DMS114 treated with DMSO at 0.1 percent for 48 hours (cell line): ENCODE results near the gene PRIM2.
"Not testable (repeated sequence)": the region's sequence is repeated elsewhere in the genome, so short reads cannot be mapped to it uniquely, and the experiment has no call there.

Source experiments
- DNase-seq: peaks from one replicate; lab custom pipeline; 2025; ENCODE audit not compliant: unreplicated experiment; lab: John Stamatoyannopoulos, UW

The PRIM2 gene, protein sequence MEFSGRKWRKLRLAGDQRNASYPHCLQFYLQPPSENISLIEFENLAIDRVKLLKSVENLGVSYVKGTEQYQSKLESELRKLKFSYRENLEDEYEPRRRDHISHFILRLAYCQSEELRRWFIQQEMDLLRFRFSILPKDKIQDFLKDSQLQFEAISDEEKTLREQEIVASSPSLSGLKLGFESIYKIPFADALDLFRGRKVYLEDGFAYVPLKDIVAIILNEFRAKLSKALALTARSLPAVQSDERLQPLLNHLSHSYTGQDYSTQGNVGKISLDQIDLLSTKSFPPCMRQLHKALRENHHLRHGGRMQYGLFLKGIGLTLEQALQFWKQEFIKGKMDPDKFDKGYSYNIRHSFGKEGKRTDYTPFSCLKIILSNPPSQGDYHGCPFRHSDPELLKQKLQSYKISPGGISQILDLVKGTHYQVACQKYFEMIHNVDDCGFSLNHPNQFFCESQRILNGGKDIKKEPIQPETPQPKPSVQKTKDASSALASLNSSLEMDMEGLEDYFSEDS

DNA sequence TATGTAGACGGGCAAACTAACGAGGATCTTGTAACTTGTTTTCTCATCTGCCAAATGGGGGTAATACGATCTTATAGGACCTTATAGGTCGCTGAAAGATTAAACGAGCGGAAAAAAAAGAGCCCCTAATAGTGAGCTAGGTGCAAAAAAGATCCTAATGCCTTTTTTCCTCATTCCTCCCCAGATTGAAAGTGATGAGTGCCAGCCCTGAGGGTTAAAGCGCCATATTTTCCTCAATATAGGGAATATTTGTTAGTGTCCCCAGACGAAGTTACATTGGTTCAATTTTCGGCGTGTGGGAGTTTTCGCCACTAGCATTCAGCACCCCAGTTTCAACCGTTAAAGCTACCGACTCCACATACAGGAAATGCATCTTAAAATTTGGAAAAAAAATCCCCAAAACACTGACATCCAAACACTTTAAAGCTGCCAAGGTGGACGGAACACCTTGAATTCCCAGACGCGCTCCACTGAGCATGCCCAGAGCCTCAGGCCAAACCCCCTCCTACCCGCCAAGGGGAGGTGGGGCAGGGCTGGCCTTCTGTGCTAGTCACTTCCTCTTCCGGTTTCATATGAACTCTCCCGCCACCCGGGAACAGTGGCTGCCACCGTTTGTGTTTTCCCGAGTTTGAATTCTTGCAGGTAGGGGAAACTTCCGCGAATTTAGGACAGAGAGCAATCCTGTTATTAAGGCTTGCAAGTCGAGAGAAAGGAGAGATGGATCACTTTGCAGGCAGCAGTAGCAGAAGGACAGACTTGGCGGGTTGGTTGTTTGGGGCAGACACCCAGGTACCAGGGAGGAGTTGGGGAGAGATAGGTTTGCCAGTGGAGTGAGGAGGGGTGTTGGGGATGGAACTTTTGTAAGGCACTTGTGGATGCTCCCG lies at the start of gene PRIM2:
Gene PRIM2, plus strand, starts transcription at position 571 of the 884 bp plus-strand sequence. CDS start 816 bp downstream, outside the sequence.
- peak; percentile 90 for DNase-seq

DNA sequence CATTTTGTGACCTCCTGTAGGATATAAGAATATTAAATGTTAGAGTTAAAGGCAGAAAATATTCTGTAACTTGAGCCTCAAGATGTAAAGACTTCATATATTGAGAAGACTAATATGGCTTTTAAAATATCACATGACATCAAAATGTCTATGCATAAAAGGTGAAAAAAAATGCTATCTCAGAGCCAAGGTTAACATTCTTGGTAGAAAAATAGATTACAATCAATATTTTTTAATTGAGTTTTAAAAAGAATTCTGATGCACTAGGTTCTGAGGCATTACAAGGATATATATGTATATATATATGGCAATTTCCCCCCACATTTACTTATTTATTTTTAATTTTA lies 49.2 kb upstream of the PRIM2 start:
- DNase-seq = no peak

DNA sequence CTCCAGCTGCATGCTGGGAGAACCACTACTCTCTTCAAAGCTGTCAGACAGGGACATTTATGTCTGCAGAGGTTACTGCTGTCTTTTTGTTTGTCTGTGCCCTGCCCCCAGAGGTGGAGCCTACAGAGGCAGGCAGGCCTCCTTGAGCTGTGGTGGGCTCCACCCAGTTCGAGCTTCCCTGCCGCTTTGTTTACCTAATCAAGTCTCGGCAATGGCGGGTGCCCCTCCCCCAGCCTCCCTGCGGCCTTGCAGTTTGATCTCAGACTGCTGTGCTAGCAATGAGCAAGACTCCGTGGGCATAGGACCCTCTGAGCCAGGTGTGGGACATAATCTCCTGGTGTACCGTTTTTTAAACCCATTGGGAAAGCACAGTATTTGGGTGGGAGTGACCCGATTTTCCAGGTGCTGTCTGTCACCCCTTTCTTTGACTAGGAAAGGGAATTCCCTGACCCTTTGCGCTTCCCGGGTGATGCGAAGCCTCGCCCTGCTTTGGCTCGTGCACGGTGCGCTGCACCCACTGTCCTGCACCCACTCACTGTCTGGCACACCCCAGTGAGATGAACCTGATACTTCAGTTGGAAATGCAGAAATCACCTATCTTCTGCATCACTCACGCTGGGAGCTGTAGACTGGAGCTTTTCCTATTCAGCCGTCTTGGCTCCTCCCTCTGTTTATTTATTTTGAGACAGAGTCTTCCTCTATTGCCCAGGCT lies 43.2 kb upstream of the PRIM2 start:
- not testable (repeated sequence) for DNase-seq

DNA sequence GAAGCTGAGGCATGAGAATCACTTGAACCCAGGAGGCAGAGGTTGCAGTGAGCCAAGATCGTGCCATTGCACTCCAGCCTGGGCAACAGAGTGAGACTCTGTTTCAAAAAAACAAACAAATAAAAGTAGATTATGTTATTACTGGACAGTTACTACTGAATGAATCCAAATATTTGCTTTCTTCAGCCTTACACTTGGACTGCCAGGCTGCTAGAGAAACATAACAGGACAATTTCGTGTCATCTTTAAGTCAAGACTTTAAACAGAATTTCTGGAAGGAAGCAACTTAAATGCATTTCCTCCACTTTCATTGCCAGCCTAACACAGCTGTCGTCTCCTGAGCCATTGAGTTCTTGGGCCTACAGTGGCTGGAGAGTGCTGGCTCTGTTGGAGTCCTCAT lies 42.0 kb upstream of the PRIM2 start:
- DNase-seq = no peak

DNA sequence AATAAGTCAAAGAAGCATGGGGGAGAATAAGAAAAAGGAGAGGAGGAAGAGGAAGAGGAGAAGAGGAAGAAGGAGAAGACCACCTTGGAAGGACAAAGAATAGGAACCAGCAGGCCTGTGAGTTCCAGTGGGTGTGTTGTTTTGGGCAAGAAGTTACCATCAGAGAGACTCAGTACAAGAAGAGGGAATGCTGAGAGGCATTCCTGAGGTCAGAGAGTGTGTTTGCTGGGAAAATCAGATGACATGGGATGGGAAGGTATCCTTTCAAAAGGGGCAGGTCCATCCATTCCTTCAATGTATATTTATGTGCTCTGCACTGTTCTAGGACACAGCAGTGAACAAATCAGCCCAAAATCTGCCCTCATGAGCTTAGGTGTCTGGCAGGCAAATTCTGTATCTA lies 40.5 kb upstream of the PRIM2 start:
- DNase-seq = no peak

DNA sequence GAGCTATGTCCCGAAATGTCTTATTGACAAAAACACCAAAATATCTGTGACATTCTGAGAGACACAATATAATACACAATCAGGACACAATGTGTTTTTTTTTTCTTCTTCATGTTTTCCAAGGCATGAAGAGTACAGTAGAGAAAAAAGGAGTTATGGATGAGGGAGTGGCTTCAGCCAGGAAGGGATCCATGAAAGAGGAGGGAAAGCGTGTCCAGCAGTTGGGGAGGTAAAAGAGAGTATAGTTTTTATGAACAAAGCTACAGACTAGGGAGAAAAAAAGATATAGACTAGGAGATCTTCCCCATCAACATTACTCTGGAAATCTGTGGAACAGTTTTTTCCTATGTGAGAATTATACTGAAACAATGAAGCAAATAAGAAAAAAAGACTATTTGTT lies 38.9 kb upstream of the PRIM2 start:
- no peak for DNase-seq

DNA sequence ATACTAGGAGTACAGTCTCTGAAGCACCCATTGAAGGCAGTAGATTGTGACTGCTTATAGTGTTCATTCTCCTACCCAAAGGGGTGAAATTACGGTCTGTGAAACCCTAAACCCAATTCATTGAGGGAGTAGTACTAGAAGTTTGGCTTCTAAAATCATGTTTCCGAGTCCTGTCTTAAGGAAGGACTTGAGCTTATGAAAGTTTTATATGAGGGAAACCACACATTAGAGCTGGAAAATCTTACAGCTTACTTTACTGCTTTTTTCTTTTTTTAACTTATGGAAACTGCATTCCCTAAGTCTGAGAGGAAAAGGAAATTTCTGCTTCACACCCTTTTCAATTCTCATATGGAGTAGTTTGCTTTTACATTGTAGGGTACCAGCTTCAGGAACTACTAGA lies 38.4 kb upstream of the PRIM2 start:
- DNase-seq = no peak

DNA sequence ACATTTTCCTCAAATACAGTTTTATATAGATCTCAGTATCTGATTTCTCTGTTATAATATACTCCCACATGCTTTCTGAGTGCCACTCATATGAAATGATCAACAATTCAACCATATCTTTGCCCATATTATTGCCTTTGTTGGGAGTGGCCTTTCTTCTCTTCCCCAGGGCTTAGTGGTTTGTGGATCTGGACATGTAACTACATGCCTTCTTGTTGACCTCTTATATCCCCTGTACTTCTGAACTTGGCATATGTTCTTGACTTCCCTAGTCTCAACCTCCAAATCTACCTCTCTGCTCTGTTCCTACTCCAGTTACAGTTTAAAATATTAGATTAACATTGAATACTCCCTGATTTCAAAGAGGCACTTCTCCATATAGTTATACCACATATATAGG lies 34.3 kb upstream of the PRIM2 start:
- no peak for DNase-seq

DNA sequence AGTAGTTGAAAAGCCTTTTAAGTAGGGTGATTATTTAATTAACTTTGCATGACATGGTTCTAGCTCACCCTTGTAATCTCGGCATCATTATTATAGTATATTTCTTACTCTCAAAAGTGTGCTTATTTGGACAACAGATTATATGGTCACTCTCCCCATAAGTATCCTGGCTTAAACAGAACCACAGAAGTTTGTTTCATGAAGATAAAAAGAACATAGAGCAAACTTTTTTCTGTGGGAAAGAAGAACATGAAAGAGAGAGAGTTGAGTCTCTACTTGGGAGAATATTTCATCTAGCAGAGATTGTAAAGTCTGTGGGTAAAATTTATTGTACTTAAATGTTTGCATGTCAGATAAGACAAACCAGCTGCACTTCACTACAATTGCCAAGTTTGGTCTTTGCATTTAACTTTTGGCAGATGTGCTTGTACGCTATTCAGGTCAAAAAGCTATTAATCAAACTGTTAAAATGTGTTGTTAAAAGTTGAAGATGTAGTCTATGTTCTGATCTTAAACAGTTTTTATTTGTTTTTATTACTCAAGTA lies 33.4 kb upstream of the PRIM2 start:
- no peak for DNase-seq

DNA sequence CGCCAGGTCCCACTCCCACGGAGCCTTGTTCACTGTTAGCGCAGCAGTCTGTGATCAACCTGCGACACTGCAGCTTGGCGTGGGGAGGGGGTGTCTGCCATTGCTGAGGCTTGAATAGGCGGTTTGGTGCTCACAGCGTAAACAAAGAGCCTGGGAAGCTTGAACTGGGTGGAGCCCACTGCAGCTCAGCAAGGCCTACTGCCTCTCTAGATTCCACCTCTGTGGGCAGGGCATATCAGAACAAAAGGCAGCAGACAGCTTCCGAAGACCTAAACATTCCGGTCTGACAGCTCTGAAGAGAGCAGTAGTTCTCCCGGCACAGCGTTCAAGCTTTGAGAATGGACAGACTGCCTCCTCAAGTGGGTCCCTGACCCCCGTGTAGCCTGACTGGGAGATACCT lies 29.3 kb upstream of the PRIM2 start:
- DNase-seq = not testable (repeated sequence)

DNA sequence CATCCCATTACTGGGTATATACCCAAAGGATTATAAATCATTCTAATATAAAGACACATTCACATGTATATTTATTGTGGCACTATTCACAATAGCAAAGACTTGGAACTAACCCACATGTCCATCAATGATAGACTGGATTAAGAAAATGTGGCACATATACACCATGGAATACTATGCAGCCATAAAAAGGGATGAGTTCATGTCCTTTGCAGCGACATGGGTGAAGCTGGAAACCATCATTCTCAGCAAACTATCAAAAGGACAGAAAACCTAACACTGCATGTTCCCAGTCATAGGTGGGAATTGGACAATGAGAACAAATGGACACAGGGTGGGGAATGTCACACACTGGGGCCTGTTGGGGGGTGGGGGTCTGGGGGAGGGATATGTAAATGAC lies 24.0 kb upstream of the PRIM2 start:
- not testable (repeated sequence) for DNase-seq

DNA sequence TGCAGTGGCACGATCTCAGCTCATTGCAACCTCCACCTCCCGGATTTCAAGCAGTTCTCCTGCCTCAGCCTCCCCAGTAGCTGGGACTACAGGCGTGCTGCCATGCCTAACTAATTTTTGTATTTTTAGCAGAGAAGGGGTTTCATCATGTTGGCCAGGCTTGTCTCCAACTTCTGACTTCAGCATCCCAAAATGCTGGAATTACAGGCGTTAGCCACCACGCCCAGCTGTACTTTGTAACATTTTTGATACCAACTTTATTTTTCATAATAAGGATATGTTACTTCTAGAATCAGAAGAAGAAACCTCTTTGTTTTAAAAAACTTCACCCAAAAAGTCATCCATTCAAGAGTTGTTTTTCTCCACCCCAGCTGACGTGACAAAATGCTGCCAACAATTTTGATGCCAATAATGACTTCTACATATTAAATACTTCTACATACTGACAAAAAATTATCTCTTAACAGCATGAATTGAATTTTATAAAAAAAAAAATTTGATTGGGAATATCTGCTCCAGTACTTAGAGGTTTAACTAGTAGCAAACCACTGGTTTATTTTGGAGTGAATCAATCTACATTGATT lies 22.5 kb upstream of the PRIM2 start:
- DNase-seq = no peak

DNA sequence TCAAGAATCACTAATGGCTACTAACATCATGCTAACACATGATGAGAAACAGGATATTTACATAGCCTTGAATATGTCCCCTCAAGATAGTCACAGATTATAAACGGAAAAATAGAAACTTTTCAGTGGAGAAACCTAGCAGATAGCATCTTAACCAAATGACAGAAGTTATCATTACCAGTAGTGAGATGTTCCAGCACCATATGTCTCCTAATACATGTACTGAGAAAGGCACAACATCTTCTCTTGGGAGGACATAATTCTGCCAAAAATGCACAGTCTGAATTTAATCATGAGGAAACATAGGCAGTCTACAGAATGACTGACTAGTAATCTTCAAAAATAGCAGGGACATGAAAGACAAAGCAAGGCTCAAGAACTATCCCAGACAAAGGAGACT lies 19.9 kb upstream of the PRIM2 start:
- DNase-seq = no peak

DNA sequence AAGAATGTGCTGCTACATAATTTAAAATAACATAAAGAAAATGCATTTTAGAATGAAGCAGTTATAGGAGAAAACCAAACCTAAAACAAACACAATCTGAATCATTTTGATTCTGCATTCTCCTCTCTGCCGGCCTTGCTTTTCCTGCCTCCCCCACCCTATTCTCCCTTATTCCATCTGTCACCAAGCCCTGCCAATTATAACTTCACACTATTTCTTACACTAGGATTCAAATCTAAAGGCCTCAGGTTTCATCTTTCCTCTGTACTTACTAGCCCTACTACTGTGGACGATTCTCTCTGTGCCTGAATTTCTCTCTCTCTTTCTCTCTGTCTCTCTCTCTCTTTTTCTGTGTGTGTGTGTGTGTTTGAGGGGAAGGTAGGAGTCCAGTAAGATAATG lies 18.7 kb upstream of the PRIM2 start:
- DNase-seq = no peak

DNA sequence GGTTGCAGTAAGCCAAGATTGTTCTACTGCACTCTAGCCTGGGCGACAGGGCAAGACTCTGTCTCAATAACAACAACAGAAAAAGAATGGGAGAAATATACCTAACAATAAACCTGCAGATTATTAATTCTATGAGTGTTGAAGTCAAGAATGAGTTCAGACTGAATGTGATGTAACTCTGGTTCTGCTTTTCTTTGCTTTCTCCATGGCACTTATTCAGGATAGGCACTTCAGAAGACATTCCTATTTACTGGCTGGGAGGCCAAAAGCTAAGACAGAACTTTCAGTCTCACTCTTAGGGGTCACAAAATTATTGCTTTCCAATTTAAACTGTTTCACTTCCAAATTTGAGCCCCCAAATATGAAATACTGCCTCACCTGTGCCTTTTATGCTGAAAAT lies 15.7 kb upstream of the PRIM2 start:
- no peak for DNase-seq

DNA sequence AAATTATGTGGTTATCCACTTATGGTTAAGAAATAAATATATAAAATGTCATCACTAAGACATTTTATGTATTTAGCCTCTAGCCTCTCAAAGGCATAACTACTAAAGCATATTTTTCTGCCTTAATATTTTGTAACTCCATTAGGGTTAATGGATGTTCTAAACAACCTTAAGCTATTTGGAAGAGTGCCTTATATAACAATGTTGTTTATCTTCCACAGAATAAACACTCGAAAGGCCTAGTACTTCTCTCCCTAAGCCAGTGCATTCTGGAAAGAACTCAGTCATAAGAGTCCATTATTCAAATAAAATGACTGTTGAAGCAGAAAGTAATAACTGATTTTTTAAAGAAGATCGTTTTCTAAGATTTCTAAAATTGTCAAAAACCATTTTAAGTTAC lies 15.0 kb upstream of the PRIM2 start:
- no peak for DNase-seq

DNA sequence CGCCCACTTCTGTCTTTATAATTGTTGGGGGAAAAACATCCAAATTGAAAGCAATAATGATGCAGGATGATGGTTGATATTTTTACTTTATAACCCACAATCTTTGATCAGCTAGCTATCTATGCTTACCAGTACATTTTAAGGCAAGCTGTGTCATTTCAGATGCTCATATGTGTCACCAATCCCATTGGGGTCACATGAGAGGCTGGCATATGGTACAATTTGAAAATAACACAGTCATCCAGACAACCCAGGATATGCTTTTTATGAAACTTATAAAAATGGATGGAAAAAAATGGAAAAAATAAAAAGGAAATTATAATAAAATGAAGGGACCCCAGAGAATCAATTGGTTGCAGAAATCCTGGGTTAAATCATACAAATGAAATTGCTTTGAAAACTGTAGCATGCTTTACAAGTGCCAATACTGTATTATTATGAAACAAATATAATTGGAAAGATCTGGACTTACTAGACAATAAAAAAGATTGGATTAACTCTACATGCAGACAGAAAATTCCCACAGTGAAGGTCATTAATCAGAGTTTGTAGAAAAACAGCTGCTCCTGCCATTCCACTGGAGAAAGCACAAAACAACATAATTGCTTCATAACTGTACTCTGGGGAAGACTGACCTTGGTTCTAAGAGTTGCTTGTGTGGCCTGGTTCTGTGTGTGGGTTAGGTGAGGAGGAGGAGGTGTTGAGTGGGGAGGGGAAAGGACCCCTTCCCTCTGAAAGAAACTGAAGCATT lies 13.3 kb upstream of the PRIM2 start:
- no peak for DNase-seq

DNA sequence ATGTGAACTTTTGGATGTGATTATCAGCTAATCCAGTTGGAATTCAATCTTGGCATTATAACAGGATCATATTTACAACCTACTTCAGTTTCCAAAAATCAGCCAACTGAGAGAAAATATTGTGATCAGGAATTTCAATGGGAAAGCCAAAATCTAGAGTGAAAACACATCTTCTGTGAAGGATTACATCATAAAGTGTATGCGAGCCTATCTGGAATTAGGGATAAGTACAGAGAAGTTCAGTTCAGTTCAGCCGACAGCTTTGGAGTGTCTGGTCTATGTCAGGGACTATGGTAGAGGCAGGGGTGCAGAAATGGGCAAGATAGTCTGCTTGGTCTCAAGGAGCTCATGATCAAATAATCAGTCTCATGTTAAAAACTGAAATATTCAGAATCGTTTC lies 12.3 kb upstream of the PRIM2 start:
- DNase-seq = no peak

DNA sequence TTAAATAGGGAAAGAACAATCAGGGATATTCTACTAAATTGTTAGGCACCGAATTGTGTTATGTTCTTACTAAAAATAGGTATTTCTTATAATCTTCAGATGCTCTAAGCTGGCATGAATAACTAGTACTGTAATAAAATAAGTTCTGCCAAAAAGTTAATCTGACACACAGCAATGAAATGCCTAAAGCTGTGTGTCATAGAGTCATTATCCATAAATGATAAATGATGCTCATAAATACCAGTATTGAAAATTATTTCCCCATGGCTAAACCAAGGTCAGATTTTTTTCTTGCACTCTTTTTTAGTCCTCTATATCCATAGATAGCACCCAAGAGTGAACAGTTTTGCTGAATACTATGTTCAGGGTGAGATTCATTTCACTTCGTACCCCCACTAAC lies 11.7 kb upstream of the PRIM2 start:
- DNase-seq = no peak

DNA sequence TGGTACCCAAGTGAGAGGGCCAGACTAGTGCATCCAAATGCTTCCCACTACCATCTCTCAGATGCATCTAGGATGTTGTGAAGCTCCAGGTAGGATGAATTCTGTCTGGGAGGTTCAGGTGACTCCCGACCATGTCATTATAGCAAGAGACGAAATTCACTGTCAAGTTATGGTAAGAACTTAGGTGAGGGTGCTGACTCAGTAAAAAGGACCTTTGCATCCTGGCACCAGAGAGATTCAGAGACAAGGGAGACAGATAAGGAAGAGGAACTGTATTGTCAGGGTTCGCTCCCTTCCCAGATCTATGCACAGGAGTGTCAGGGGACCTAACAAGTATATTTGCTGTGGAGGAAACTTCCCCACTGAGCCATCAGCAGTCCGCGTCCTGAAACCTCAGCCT lies 11.2 kb upstream of the PRIM2 start:
- DNase-seq = no peak
